ENCODE measurements around the gene MMP3.

Gene MMP3

GRCh38 chr11:102791271-102792036 lies 52.0 kb downstream of the MMP3 start:
- no peak for DNase-seq (ENCODE audit: low read depth)

- DNase-seq (ENCODE audit: low read depth), result no peak
Observed at GRCh38 chr11:102788334-102788995, 54.9 kb downstream of the MMP3 start.

All from stimulated activated CD8-positive, alpha-beta memory T cell treated with anti-CD3 and anti-CD28 coated beads, Interleukin-12 subunit alpha, Interleukin-12 subunit beta, amount 100 ng/mL, for 1 hour (primary cell).